BLaER1 (cell line): ENCODE measurements around the gene MBNL2.
"Not testable (repeated sequence)": the region's sequence is repeated elsewhere in the genome, so short reads cannot be mapped to it uniquely, and the experiment has no call there.

ENCODE experiments used
- H3K27ac ChIP-seq: shearing (Covaris generic); formaldehyde crosslinking; 2 replicates; pipeline ENCODE4 v1.8.1; 2022
- H3K27me3 ChIP-seq: shearing (Covaris generic); formaldehyde crosslinking; 2 replicates; pipeline ENCODE4 v1.8.1; 2022
- H3K36me3 ChIP-seq: shearing (Covaris generic); formaldehyde crosslinking; 2 replicates; pipeline ENCODE4 v1.8.1; 2022
- H3K4me1 ChIP-seq: shearing (Covaris generic); formaldehyde crosslinking; 2 replicates; pipeline ENCODE4 v1.8.1; 2022
- H3K4me2 ChIP-seq: shearing (Covaris generic); formaldehyde crosslinking; 2 replicates; pipeline ENCODE4 v1.8.1; 2022
- H3K4me3 ChIP-seq: shearing (Covaris generic); formaldehyde crosslinking; 2 replicates; pipeline ENCODE4 v1.8.1; 2022
- H3K9ac ChIP-seq: shearing (Covaris generic); formaldehyde crosslinking; 2 replicates; pipeline ENCODE4 v1.8.1; 2022
- H3K9me3 ChIP-seq: shearing (Covaris generic); formaldehyde crosslinking; 2 replicates; pipeline ENCODE4 v1.8.1; 2022
- H4K20me1 ChIP-seq: shearing (Covaris generic); formaldehyde crosslinking; 2 replicates; pipeline ENCODE4 v1.8.1; 2022
- Cebpa-rat ChIP-seq: shearing (Covaris generic); IDR thresholded peaks from 2 replicates; pipeline ENCODE4 v1.8.1; 2022

MBNL2 gene

GRCh38 chr13:97205982-97206381 lies 16.2 kb upstream of the MBNL2 start:
- Histone ChIP-seq H4K20me1 (no peaks in the 10 kb centered on the region), H3K4me2 (no peak overlapping the region), H3K4me3 (no peak overlapping the region), H3K36me3 (no peaks in the 10 kb centered on the region), H3K4me1 (peaks cover 18% of the 10 kb centered on the region), H3K27me3 (no peaks in the 10 kb centered on the region), H3K27ac (no peak overlapping the region), H3K9me3 (peaks cover 20% of the 10 kb centered on the region), H3K9ac (no peak overlapping the region)
- no peak for TF ChIP-seq Cebpa-rat

DNA sequence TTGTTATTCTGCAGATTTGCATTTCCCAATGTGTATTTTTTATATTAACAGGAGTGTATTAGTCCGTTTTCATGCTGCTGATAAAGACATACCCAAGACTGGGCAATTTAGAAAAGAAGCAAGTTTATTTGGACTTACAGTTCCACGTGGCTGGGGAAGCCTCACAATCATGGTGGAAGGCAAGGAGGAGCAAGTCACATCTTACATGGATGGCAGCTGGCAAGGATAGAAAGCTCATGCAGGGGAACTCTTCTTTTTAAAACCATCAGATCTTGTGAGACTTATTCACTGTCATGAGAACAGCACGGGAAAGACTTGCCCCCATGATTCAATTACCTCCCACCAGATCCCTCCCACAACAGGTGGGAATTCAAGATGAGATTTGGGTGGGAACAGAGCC lies 14.9 kb upstream of the MBNL2 start:
- Histone ChIP-seq H3K4me1 (peaks cover 31% of the 10 kb centered on the region), H3K9me3 (peaks cover 20% of the 10 kb centered on the region)
- not testable (repeated sequence) for H4K20me1 ChIP-seq, H3K4me2 ChIP-seq, H3K4me3 ChIP-seq, H3K36me3 ChIP-seq, H3K27ac ChIP-seq, H3K27me3 ChIP-seq, H3K9ac ChIP-seq

GRCh38 chr13:97211300-97211699 lies 10.8 kb upstream of the MBNL2 start:
- peaks cover 55% of the 10 kb centered on the region for H3K4me1 ChIP-seq
- no peaks in the 10 kb centered on the region for H4K20me1 ChIP-seq
- H3K4me3 ChIP-seq, result no peak overlapping the region
- peak overlapping the region; percentile 76 for H3K4me2 ChIP-seq
- no peaks in the 10 kb centered on the region for H3K36me3 ChIP-seq
- no peak for TF ChIP-seq Cebpa-rat
- H3K9me3 ChIP-seq, result peaks cover 20% of the 10 kb centered on the region
- no peaks in the 10 kb centered on the region for H3K27me3 ChIP-seq
- H3K27ac ChIP-seq, result peak overlapping the region; percentile 50
- no peak overlapping the region for H3K9ac ChIP-seq

GRCh38 chr13:97212004-97212403 lies 10.1 kb upstream of the MBNL2 start:
- Histone ChIP-seq H3K4me1 (peaks cover 55% of the 10 kb centered on the region), H3K4me2 (peak overlapping the region; percentile 76), H3K9me3 (peaks cover 17% of the 10 kb centered on the region), H3K27me3 (no peaks in the 10 kb centered on the region), H3K9ac (no peak overlapping the region), H3K4me3 (no peak overlapping the region), H3K27ac (no peak overlapping the region), H3K36me3 (no peaks in the 10 kb centered on the region), H4K20me1 (no peaks in the 10 kb centered on the region)
- TF ChIP-seq Cebpa-rat, result no peak

DNA sequence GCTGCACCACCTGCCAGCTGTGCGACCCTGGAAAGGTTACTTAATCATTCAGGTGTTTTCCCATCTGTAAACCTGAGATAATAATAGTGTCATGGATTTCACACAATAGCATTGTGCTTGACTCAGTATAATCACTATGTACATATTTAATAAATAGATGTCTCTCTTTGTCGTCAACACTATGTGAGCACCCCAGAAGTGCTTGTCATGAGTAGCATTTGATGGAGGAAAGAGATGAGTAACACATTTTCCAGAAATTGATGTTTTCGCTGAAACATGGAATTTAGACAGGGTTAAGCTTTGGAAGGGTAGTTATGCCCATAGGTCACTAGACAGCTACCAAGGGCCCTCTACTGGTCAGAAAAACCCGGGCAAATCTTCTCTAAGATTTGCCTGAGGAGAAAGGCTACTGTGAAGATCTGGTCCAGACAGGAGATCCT lies 9.5 kb upstream of the MBNL2 start:
- no peak overlapping the region for H3K9ac ChIP-seq
- H4K20me1 ChIP-seq, result no peaks in the 10 kb centered on the region
- no peaks in the 10 kb centered on the region for H3K27me3 ChIP-seq
- peaks cover 10% of the 10 kb centered on the region for H3K9me3 ChIP-seq
- no peak overlapping the region for H3K27ac ChIP-seq
- H3K4me1 ChIP-seq, result peaks cover 55% of the 10 kb centered on the region
- H3K4me2 ChIP-seq, result peak overlapping the region; percentile 76; the same call in 1 of the 2 replicates
- H3K4me3 ChIP-seq, result no peak overlapping the region
- no peaks in the 10 kb centered on the region for H3K36me3 ChIP-seq
- TF ChIP-seq Cebpa-rat, result no peak

GRCh38 chr13:97214921-97215320 lies 7.2 kb upstream of the MBNL2 start:
- no peaks in the 10 kb centered on the region for H3K27me3 ChIP-seq
- H3K4me2 ChIP-seq, result peak overlapping the region; percentile 63

GRCh38 chr13:97215325-97215724 lies 6.8 kb upstream of the MBNL2 start:
- Histone ChIP-seq H3K9ac (no peak overlapping the region), H4K20me1 (no peaks in the 10 kb centered on the region), H3K4me1 (peaks cover 43% of the 10 kb centered on the region), H3K27me3 (no peaks in the 10 kb centered on the region), H3K36me3 (no peaks in the 10 kb centered on the region), H3K9me3 (no peaks in the 10 kb centered on the region), H3K4me2 (peak overlapping the region; percentile 63), H3K27ac (no peak overlapping the region), H3K4me3 (no peak overlapping the region)
- TF ChIP-seq Cebpa-rat, result no peak

More at GRCh38 chr13:97214921-97215320, 7.2 kb upstream of the MBNL2 start:
- no peaks in the 10 kb centered on the region for H4K20me1 ChIP-seq
- no peak overlapping the region for H3K4me3 ChIP-seq
- no peaks in the 10 kb centered on the region for H3K9me3 ChIP-seq
- no peaks in the 10 kb centered on the region for H3K36me3 ChIP-seq
- H3K9ac ChIP-seq, result no peak overlapping the region
- H3K27ac ChIP-seq, result 0 out of 2 replicates have a peak overlapping the region, but pooled peaks have one; percentile 12
- peaks cover 45% of the 10 kb centered on the region for H3K4me1 ChIP-seq
- TF ChIP-seq Cebpa-rat, result no peak

DNA sequence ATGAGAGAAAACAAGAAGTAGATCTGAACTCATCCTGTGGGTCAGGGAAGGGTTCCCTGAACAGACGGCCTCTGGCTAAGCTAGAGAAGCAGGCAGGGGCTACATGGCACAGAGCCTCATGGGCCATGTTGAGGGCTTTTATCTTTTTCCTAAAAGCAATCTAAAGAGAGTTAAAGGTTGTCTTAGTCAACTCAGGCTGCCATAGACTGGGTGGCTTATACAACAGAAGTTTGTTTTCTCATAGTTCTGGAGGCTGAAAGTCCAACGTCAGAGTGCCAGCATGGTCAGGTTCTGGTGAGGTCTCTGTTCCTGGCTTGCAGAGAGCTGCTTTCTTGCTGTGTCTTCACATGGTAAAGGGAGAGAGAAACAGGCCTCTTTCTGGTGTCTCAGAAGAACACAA lies 2.9 kb upstream of the MBNL2 start:
- Histone ChIP-seq H3K9me3 (no peaks in the 10 kb centered on the region), H3K4me3 (no peak overlapping the region), H3K27me3 (no peaks in the 10 kb centered on the region), H4K20me1 (no peaks in the 10 kb centered on the region), H3K36me3 (no peaks in the 10 kb centered on the region), H3K4me2 (no peak overlapping the region), H3K9ac (no peak overlapping the region), H3K27ac (no peak overlapping the region), H3K4me1 (peaks cover 29% of the 10 kb centered on the region)
- TF ChIP-seq Cebpa-rat, result no peak

- H3K9ac ChIP-seq, result no peak overlapping the region
- no peaks in the 10 kb centered on the region for H3K9me3 ChIP-seq
- no peaks in the 10 kb centered on the region for H3K27me3 ChIP-seq
- peaks cover 5% of the 10 kb centered on the region; the same call in 1 of the 2 replicates for H4K20me1 ChIP-seq
- peaks cover 31% of the 10 kb centered on the region for H3K4me1 ChIP-seq
- no peak overlapping the region for H3K4me3 ChIP-seq
- H3K36me3 ChIP-seq, result no peaks in the 10 kb centered on the region
- H3K4me2 ChIP-seq, result no peak overlapping the region
- no peak for TF ChIP-seq Cebpa-rat
- H3K27ac ChIP-seq, result no peak overlapping the region
These were observed 1.8 kb upstream of the MBNL2 start for GRCh38 chr13:97220151-97220900.

DNA sequence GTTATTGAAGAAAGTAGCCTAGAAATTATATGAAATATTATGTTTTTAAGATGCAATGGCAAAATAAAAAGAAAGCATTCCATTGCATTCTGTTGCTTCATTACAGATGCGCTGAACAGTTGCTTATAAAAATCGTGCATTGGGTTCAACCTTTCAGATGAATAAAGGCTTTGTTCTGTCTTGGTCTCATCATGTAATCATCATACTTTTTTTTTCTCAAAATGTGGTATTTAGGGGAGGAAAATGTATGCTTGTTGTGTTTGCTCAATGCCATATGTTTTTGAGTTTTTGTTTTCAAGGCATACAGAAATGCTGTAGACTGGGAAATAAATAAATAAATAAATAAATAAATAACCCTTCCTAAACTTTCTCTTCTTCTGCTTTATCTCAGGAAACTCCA lies 1.1 kb upstream of the MBNL2 start:
- Histone ChIP-seq H3K4me2 (peak overlapping the region; percentile 96; the same call in 1 of the 2 replicates), H3K4me3 (no peak overlapping the region), H3K27ac (no peak overlapping the region), H3K9me3 (no peaks in the 10 kb centered on the region), H3K4me1 (peaks cover 32% of the 10 kb centered on the region), H4K20me1 (peaks cover 12% of the 10 kb centered on the region; the same call in 1 of the 2 replicates), H3K36me3 (no peaks in the 10 kb centered on the region), H3K9ac (no peak overlapping the region), H3K27me3 (no peaks in the 10 kb centered on the region)
- no peak for TF ChIP-seq Cebpa-rat
